ENCODE measurements around the gene CLDN7. TPM values are rescaled to one million over a fixed set of nuclear protein-coding genes. Genes with fewer than 3 reads are reported as not detected.

CLDN7 gene
- total RNA-seq, 3 donors from 2014 or later (not counting 1 experiment from before 2014, with no cell fraction given), result 0.99 to 1.8 (median 1.7) TPM

DNA sequence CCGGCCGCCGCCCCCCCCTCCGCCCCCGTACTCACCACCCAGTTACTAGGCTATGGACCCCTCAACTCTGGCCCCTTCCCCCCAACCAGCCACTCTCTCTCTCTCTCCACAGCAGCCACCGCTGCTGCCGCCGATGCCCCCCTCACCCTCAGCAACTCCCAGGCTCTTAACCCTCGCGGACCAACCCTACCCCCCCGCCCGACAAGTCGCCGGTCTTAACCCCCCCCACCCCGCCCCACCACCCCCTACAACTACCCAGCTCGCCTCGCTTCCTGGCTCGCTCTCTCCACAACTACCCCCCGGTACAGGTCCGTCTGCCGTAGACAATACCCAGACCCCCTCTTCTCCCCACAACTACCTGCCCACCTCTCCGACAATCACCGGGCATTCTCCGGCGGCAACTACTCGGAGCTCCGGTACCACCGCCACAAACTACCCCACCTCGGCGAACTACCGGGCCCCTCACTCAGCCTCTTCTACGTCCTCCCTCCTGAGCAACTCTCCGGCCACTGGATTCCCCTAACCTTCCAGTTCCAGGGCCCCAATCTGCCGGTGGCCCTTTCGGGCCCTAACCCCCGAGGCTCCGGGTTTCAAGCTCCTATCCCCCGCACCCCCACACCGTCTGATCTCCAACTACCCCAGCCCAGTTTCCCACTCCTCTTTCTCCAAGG lies 23.7 kb downstream of the CLDN7 start:
- H3K4me3 ChIP-seq (ENCODE audit: low read length), result peak overlapping the region; percentile 87
- DNase-seq (peak; percentile 39 to 60), ATAC-seq (no peak)
- Mint-ChIP-seq H3K36me3 (no peaks in the 10 kb centered on the region), H3K4me1 (peaks cover 64 to 84% of the 10 kb centered on the region in 2 donors), H3K27me3 (ENCODE audit: low read depth in 2 of 2) (no peaks in the 10 kb centered on the region), H3K9me3 (no peaks in the 10 kb centered on the region), H3K4me3 (peak overlapping the region; percentile 96), H3K27ac (peak overlapping the region; percentile 97 to 99)
- intact Hi-C loops (cut with micrococcal nuclease), result loop anchor here (2.0 kb wide), 1 partner anchor 14 kb away; the partner anchor contains the start of gene ELP5
- H3K27ac ChIP-seq (ENCODE audit: low read length), result peak overlapping the region; percentile 80
- H3K27me3 ChIP-seq (ENCODE audit: control insufficient read depth, insufficient read depth, low read length), result no peaks in the 10 kb centered on the region
- peaks cover 25% of the 10 kb centered on the region for H3K36me3 ChIP-seq (ENCODE audit: control insufficient read depth, insufficient read depth, low read length)
- H3K4me1 ChIP-seq (ENCODE audit: control insufficient read depth, insufficient read depth, low read length), result peaks cover 56% of the 10 kb centered on the region
- WGBS (ENCODE audit: insufficient coverage), result 0% methylated on average over 27 of the region's 39 CpGs
- no peaks in the 10 kb centered on the region for H3K9me3 ChIP-seq (ENCODE audit: control insufficient read depth, insufficient read depth, low read length)
- TF ChIP-seq, protein P1, sequence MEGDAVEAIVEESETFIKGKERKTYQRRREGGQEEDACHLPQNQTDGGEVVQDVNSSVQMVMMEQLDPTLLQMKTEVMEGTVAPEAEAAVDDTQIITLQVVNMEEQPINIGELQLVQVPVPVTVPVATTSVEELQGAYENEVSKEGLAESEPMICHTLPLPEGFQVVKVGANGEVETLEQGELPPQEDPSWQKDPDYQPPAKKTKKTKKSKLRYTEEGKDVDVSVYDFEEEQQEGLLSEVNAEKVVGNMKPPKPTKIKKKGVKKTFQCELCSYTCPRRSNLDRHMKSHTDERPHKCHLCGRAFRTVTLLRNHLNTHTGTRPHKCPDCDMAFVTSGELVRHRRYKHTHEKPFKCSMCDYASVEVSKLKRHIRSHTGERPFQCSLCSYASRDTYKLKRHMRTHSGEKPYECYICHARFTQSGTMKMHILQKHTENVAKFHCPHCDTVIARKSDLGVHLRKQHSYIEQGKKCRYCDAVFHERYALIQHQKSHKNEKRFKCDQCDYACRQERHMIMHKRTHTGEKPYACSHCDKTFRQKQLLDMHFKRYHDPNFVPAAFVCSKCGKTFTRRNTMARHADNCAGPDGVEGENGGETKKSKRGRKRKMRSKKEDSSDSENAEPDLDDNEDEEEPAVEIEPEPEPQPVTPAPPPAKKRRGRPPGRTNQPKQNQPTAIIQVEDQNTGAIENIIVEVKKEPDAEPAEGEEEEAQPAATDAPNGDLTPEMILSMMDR (IDR thresholded peaks at IDR 0.05), result no peak

DNA sequence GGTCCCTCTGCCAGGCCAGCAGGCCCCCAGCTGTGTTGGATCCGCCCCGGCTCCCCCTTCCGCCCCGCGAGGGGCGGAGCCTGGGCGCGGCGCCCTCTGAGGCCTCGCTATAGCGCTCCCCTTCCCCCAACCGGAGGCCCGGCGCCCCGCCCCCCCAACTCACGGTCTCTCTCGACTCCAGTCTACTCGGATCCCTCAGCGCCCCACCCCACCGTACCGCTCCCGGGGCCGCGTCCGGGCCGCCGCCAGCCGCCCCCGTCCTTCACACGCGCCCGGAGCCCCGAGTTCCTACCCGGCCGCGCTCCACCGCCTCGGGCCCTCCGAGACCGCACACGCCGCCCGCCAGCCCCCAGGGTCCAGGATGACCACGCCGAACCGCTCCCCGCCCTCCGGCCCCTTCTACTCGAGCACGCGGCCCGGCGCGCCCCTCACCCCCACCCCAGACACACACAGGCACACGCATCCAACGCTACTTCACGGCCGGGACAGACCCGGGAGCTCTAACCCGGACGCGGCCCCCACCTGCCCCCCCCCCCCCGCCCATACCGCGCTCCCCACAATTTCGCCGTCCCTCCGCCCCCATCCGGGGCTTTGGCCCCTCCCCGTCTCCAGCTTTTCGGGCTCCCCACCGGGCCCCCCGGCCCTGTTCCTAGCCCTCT lies 24.4 kb downstream of the CLDN7 start:
- Mint-ChIP-seq H3K27ac (peak overlapping the region; percentile 97 to 99), H3K27me3 (ENCODE audit: low read depth in 2 of 2) (no peaks in the 10 kb centered on the region), H3K36me3 (no peaks in the 10 kb centered on the region), H3K9me3 (no peaks in the 10 kb centered on the region), H3K4me3 (peak overlapping the region; percentile 96), H3K4me1 (peaks cover 65 to 84% of the 10 kb centered on the region in 2 donors)
- ATAC-seq (peak; percentile 10 to 23 (median 16)), DNase-seq (peak; percentile 60 to 86)
- Histone ChIP-seq H3K9me3 (ENCODE audit: control insufficient read depth, insufficient read depth, low read length) (no peaks in the 10 kb centered on the region), H3K27ac (ENCODE audit: low read length) (peak overlapping the region; percentile 80), H3K36me3 (ENCODE audit: control insufficient read depth, insufficient read depth, low read length) (peaks cover 25% of the 10 kb centered on the region), H3K4me3 (ENCODE audit: low read length) (peak overlapping the region; percentile 87), H3K4me1 (ENCODE audit: control insufficient read depth, insufficient read depth, low read length) (peaks cover 57% of the 10 kb centered on the region), H3K27me3 (ENCODE audit: control insufficient read depth, insufficient read depth, low read length) (no peaks in the 10 kb centered on the region)
- intact Hi-C loops (cut with micrococcal nuclease), result loop anchor here (2.0 kb wide), 1 partner anchor 15 kb away; the partner anchor contains the start of gene ELP5
- TF ChIP-seq, protein P1 (IDR thresholded peaks at IDR 0.05), result no peak
- under 1% methylated on average over 62 of the region's 73 CpGs for WGBS (ENCODE audit: insufficient coverage)

DNA sequence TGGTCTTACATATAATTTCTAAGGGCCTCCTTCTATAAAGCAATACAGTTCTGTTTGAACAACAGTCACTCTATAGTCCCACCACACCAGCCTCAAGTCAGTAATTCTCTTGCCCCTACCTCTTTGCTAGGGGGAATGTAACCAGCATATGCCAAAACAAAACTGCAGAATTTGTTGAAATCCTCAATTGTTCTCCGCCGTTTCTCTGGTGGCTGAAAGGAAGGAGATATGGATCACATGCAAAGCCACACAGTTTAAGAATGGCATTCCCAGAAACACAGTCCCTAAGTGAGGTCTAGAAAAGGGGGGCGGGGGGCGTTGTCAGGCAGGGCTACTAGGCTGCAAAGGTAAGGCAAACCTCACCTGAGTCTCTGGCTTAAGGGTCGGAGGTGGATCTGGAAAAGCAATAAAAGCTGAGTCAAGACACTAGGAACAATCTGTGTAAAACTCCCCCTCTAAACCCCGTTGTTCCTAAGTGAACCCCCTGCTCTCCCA lies 25.0 kb downstream of the CLDN7 start:
- Mint-ChIP-seq H3K27me3 (ENCODE audit: low read depth in 2 of 2) (no peaks in the 10 kb centered on the region), H3K4me3 (peak overlapping the region; percentile 96), H3K36me3 (no peaks in the 10 kb centered on the region), H3K27ac (peak overlapping the region; percentile 97 to 99), H3K4me1 (peaks cover 62 to 81% of the 10 kb centered on the region in 2 donors), H3K9me3 (no peaks in the 10 kb centered on the region)
- intact Hi-C loops (cut with micrococcal nuclease), result no loop called here
- DNase-seq (peak in 1 of 2 donors; percentile 31), ATAC-seq (no peak)
- Histone ChIP-seq H3K4me1 (ENCODE audit: control insufficient read depth, insufficient read depth, low read length) (peaks cover 57% of the 10 kb centered on the region), H3K27me3 (ENCODE audit: control insufficient read depth, insufficient read depth, low read length) (no peaks in the 10 kb centered on the region), H3K4me3 (ENCODE audit: low read length) (peak overlapping the region; percentile 87), H3K9me3 (ENCODE audit: control insufficient read depth, insufficient read depth, low read length) (no peaks in the 10 kb centered on the region), H3K27ac (ENCODE audit: low read length) (peak overlapping the region; percentile 57), H3K36me3 (ENCODE audit: control insufficient read depth, insufficient read depth, low read length) (peaks cover 25% of the 10 kb centered on the region)
- TF ChIP-seq, protein P1 (IDR thresholded peaks at IDR 0.05), result no peak
- 36% methylated on average over 5 of the region's 6 CpGs for WGBS (ENCODE audit: insufficient coverage)

Data from natural killer cell (primary cell).